ENCODE results near the gene WASF2. TPM values are rescaled to one million over a fixed set of nuclear protein-coding genes. Genes with fewer than 3 reads are reported as not detected.
"Not testable (repeated sequence)": the region's sequence is repeated elsewhere in the genome, so short reads cannot be mapped to it uniquely, and the experiment has no call there.

The WASF2 gene
- total RNA-seq, 6 experiments from 2014 or later, result 18.4 to 38.1 (median 26.5) TPM

GRCh38 chr1:27464926-27465647, 24.9 kb downstream of the WASF2 start:
- ATAC-seq (no peak), DNase-seq (no peak)
- Histone ChIP-seq H3K4me1 (peaks cover 0 to 29% (median 12%) of the 10 kb centered on the region in 4 donors), H3K27ac (no peak overlapping the region), H3K9me3 (no peaks in the 10 kb centered on the region), H3K27me3 (no peaks in the 10 kb centered on the region), H3K36me3 (no peaks in the 10 kb centered on the region), H3K4me3 (no peak overlapping the region)
- intact Hi-C loops (cut with DNase I), result no loop called here
- TF ChIP-seq CTCF (IDR thresholded peaks at IDR 0.05) (no peak), POLR2A (IDR thresholded peaks at IDR 0.05) (no peak)
- WGBS (ENCODE audit: insufficient coverage, low coverage, low lambda C conversion rate, missing lambda C conversion rate), result 87% methylated on average over 4 of the region's 4 CpGs

GRCh38 chr1:27463916-27464315, 26.1 kb downstream of the WASF2 start:
- H3K9me3 ChIP-seq; intact Hi-C loops (cut with DNase I); H3K27me3 ChIP-seq; H3K36me3 ChIP-seq; DNase-seq; H3K27ac ChIP-seq; H3K4me3 ChIP-seq; ATAC-seq: not testable (repeated sequence)
- WGBS (ENCODE audit: insufficient coverage, low coverage, low lambda C conversion rate, missing lambda C conversion rate), result 71% methylated on average over 4 of the region's 6 CpGs
- H3K4me1 ChIP-seq, result peaks cover 0 to 18% (median 6%) of the 10 kb centered on the region in 4 donors

GRCh38 chr1:27458521-27458920, 31.4 kb downstream of the WASF2 start:
- peaks cover 0 to 15% (median 0%) of the 10 kb centered on the region in 4 donors for H3K4me1 ChIP-seq
- H3K4me3 ChIP-seq; DNase-seq; H3K27me3 ChIP-seq; H3K9me3 ChIP-seq; ATAC-seq; intact Hi-C loops (cut with DNase I); H3K27ac ChIP-seq; H3K36me3 ChIP-seq: not testable (repeated sequence)
- 92% methylated on average over 8 of the region's 10 CpGs for WGBS (ENCODE audit: insufficient coverage, low coverage, low lambda C conversion rate, missing lambda C conversion rate)

- peak; percentile 65 to 83 (median 66) for ATAC-seq
- no peak for DNase-seq
- intact Hi-C loops (cut with DNase I), result no loop called here
- WGBS (ENCODE audit: insufficient coverage, low coverage, low lambda C conversion rate, missing lambda C conversion rate), result 44% methylated on average over 5 of the region's 5 CpGs
- TF ChIP-seq POLR2A (IDR thresholded peaks at IDR 0.05), result no peak
- TF ChIP-seq CTCF (IDR thresholded peaks at IDR 0.05), result no peak
- Histone ChIP-seq H3K27ac (no peak overlapping the region), H3K9me3 (no peaks in the 10 kb centered on the region), H3K36me3 (no peaks in the 10 kb centered on the region), H3K4me3 (no peak overlapping the region), H3K27me3 (no peaks in the 10 kb centered on the region), H3K4me1 (peaks cover 0 to 19% (median 0%) of the 10 kb centered on the region in 4 donors)
Measured at GRCh38 chr1:27455139-27455811, 34.7 kb downstream of the WASF2 start.

- no peak for DNase-seq
- no peak overlapping the region for H3K4me3 ChIP-seq
- no peak for ATAC-seq
- intact Hi-C loops (cut with DNase I), result no loop called here
- H3K27ac ChIP-seq, result no peak overlapping the region
- H3K36me3 ChIP-seq, result no peaks in the 10 kb centered on the region
- H3K4me1 ChIP-seq, result peaks cover 0 to 19% (median 0%) of the 10 kb centered on the region in 4 donors
- TF ChIP-seq POLR2A (IDR thresholded peaks at IDR 0.05), result no peak
- TF ChIP-seq CTCF (IDR thresholded peaks at IDR 0.05), result no peak
- H3K9me3 ChIP-seq, result no peaks in the 10 kb centered on the region
- no peaks in the 10 kb centered on the region for H3K27me3 ChIP-seq
- 87% methylated on average over 4 of the region's 4 CpGs for WGBS (ENCODE audit: insufficient coverage, low coverage, low lambda C conversion rate, missing lambda C conversion rate)
Measured at GRCh38 chr1:27454610-27455009, 35.4 kb downstream of the WASF2 start.

Data from right lobe of liver (tissue), 6 donors.